Activated T-helper 1 cell treated with anti-CD3 and anti-CD28 coated beads, Interleukin-2, amount 50 U/mL, for 16 hours (primary cell): ENCODE measurements around the gene PLEKHA7.
"Not testable (repeated sequence)": the region's sequence is repeated elsewhere in the genome, so short reads cannot be mapped to it uniquely, and the experiment has no call there.

Experiments used
- DNase-seq, 2 donors: peaks; one replicate each; pipeline ENCODE4 v3.0.0-alpha.2; 2020; ENCODE audit warnings: low read depth in 1 of 2, low spot score in 1 of 2

The PLEKHA7 gene

GRCh38 chr11:16911658-16912057, 102.6 kb downstream of the PLEKHA7 start:
- no peak for DNase-seq

GRCh38 chr11:16911186-16911585, 103.0 kb downstream of the PLEKHA7 start:
- DNase-seq: no peak

- DNase-seq: no peak
Observed at GRCh38 chr11:16909359-16910035, 104.7 kb downstream of the PLEKHA7 start.

- no peak for DNase-seq
Observed at GRCh38 chr11:16905375-16905774, 108.8 kb downstream of the PLEKHA7 start.

GRCh38 chr11:16904761-16905160, 109.5 kb downstream of the PLEKHA7 start:
- DNase-seq: not testable (repeated sequence)

GRCh38 chr11:16902781-16903378, 111.3 kb downstream of the PLEKHA7 start:
- no peak for DNase-seq

- DNase-seq: no peak
Observed at GRCh38 chr11:16902182-16902581, 112.0 kb downstream of the PLEKHA7 start.

- no peak for DNase-seq
Observed at GRCh38 chr11:16900491-16900890, 113.7 kb downstream of the PLEKHA7 start.

- DNase-seq: no peak
Observed at GRCh38 chr11:16899708-16900303, 114.4 kb downstream of the PLEKHA7 start.

- no peak for DNase-seq
Observed at GRCh38 chr11:16898274-16898985, 115.8 kb downstream of the PLEKHA7 start.

- no peak for DNase-seq
Observed at GRCh38 chr11:16897470-16898061, 116.6 kb downstream of the PLEKHA7 start.

- no peak for DNase-seq
Observed at GRCh38 chr11:16896729-16897469, 117.3 kb downstream of the PLEKHA7 start.

GRCh38 chr11:16895306-16895705, 118.9 kb downstream of the PLEKHA7 start:
- no peak for DNase-seq

- DNase-seq: no peak
Observed at GRCh38 chr11:16893456-16894066, 120.7 kb downstream of the PLEKHA7 start.

GRCh38 chr11:16891964-16892363, 122.2 kb downstream of the PLEKHA7 start:
- no peak for DNase-seq

- DNase-seq: no peak
Observed at GRCh38 chr11:16891165-16891564, 123.0 kb downstream of the PLEKHA7 start.

GRCh38 chr11:16890442-16890841, 123.8 kb downstream of the PLEKHA7 start:
- DNase-seq: no peak

- DNase-seq: no peak
Observed at GRCh38 chr11:16889905-16890304, 124.3 kb downstream of the PLEKHA7 start.

- not testable (repeated sequence) for DNase-seq
Observed at GRCh38 chr11:16889010-16889409, 125.2 kb downstream of the PLEKHA7 start.

GRCh38 chr11:16887887-16888286, 126.3 kb downstream of the PLEKHA7 start:
- DNase-seq: not testable (repeated sequence)
